IMR-90 (cell line): ENCODE results near the gene MTCP1. TPM values are rescaled to one million over a fixed set of nuclear protein-coding genes. Genes with fewer than 3 reads are reported as not detected.
A peak's percentile ranks its signal among the peaks of the same experiment; 100 is the strongest.

Experiments used
- ATAC-seq: fragments of 200-7000 bp; cut with Tn5 transposase; 2 replicates; pipeline ENCODE4 v1.9.1; 2020; ENCODE audit warnings: low read depth, mild to moderate bottlenecking, moderate library complexity
- Bru-seq: library from RNA; stranded (reverse); fragments of 400-500 nt; gene quantifications from one replicate; lab custom pipeline; 2021; lab: Mats Ljungman, UMichigan
- BruChase-seq, 2 experiments: library from RNA; stranded (reverse); fragments of 400-500 nt; gene quantifications; one replicate each; lab custom pipeline; 2021; lab: Mats Ljungman, UMichigan
- BruUV-seq: library from RNA; stranded (reverse); fragments of 400-500 nt; replicated peaks from 2 replicates; lab custom pipeline; 2021; lab: Mats Ljungman, UMichigan
- CTCF ChIA-PET: fragments of 300-600 bp; formaldehyde crosslinking; extraction: SDS; loops from one replicate; lab custom pipeline; 2021; ENCODE audit warnings: antibody characterized with exemption; lab: Yijun Ruan, JAX
- POLR2A ChIA-PET: fragments of 300-600 bp; sonication (Branson Sonifier 250); formaldehyde crosslinking; loops from one replicate; lab custom pipeline; 2022; ENCODE audit warnings: antibody characterized with exemption; ENCODE audit not compliant: unreplicated experiment; lab: Charles Lee
- DNase-seq: peaks from one replicate; pipeline ENCODE4 v3.0.0; 2013
- H2AFZ ChIP-seq: replicated peaks from 2 replicates; pipeline ENCODE3; 2013; ENCODE audit warnings: low read length, mild to moderate bottlenecking; ENCODE audit not compliant: poor library complexity
- H2AK5ac ChIP-seq: 2 replicates; pipeline ENCODE4 v1.6.1; 2013; ENCODE audit warnings: low read depth, low read length, inconsistent platforms
- H2AK9ac ChIP-seq: replicated peaks from 2 replicates; pipeline ENCODE3; 2013; ENCODE audit warnings: mild to moderate bottlenecking, low read depth, low read length, moderate library complexity; ENCODE audit not compliant: poor library complexity
- H2BK120ac ChIP-seq: 2 replicates; pipeline ENCODE4 v1.6.1; 2013; ENCODE audit warnings: low read depth, low read length, inconsistent platforms
- H2BK15ac ChIP-seq: 3 replicates; pipeline ENCODE4 v1.6.1; 2013; ENCODE audit warnings: low read depth, low read length, inconsistent platforms
- H2BK20ac ChIP-seq: 2 replicates; pipeline ENCODE4 v1.6.1; 2013; ENCODE audit warnings: low read depth, mild to moderate bottlenecking, inconsistent platforms, low read length, moderate library complexity
- H2BK5ac ChIP-seq: 2 replicates; pipeline ENCODE4 v1.6.1; 2013; ENCODE audit warnings: mild to moderate bottlenecking, low read depth, low read length, inconsistent platforms; ENCODE audit not compliant: poor library complexity, severe bottlenecking
- H3K14ac ChIP-seq: replicated peaks from 2 replicates; pipeline ENCODE4 v1.6.1; 2013; ENCODE audit warnings: low read depth, low read length, inconsistent platforms
- H3K18ac ChIP-seq: 2 replicates; pipeline ENCODE4 v1.6.1; 2013; ENCODE audit warnings: low read depth, low read length, control low read depth
- H3K23ac ChIP-seq: 2 replicates; pipeline ENCODE4 v1.6.1; 2013; ENCODE audit warnings: low read depth, low read length, inconsistent platforms
- H3K27ac ChIP-seq: 2 replicates; pipeline ENCODE4 v1.5.1; 2013; ENCODE audit warnings: mild to moderate bottlenecking, control low read depth, low read length; ENCODE audit not compliant: insufficient read depth
- H3K27me3 ChIP-seq: 2 replicates; pipeline ENCODE4 v1.6.1; 2013; ENCODE audit warnings: low read length; ENCODE audit not compliant: control insufficient read depth, insufficient read depth
- H3K36me3 ChIP-seq: 2 replicates; pipeline ENCODE4 v1.6.1; 2013; ENCODE audit warnings: low read length, mixed read lengths; ENCODE audit not compliant: control insufficient read depth, insufficient read depth
- H3K4ac ChIP-seq: 2 replicates; pipeline ENCODE4 v1.6.1; 2013; ENCODE audit warnings: low read depth, low read length, inconsistent platforms
- H3K4me1 ChIP-seq: 2 replicates; pipeline ENCODE4 v1.6.1; 2013; ENCODE audit warnings: low read length, mixed read lengths; ENCODE audit not compliant: control insufficient read depth, insufficient read depth
- H3K4me2 ChIP-seq: 2 replicates; pipeline ENCODE4 v1.6.1; 2013; ENCODE audit warnings: low read depth, mild to moderate bottlenecking, control low read depth, low read length, moderate library complexity
- H3K4me3 ChIP-seq: 2 replicates; pipeline ENCODE4 v1.5.1; 2013; ENCODE audit warnings: low read depth, mild to moderate bottlenecking, control low read depth, low read length, moderate library complexity; ENCODE audit not compliant: insufficient read depth
- H3K56ac ChIP-seq: 2 replicates; pipeline ENCODE4 v1.6.1; 2013; ENCODE audit warnings: low read length, inconsistent platforms; ENCODE audit not compliant: insufficient read depth; ENCODE audit errors: extremely low read depth
- H3K79me1 ChIP-seq, 2 experiments: 2 replicates each; pipeline ENCODE4 v1.6.1; 2013; ENCODE audit warnings: low read length in 2 of 2, inconsistent platforms in 1 of 2, low read depth in 1 of 2
- H3K9ac ChIP-seq: 2 replicates; pipeline ENCODE4 v1.6.1; 2013; ENCODE audit warnings: low read depth, low read length, control low read depth
- H3K9me1 ChIP-seq: 2 replicates; pipeline ENCODE4 v1.6.1; 2013; ENCODE audit warnings: low read length, inconsistent platforms; ENCODE audit not compliant: insufficient read depth
- H3K9me3 ChIP-seq: 2 replicates; pipeline ENCODE4 v1.6.1; 2013; ENCODE audit warnings: low read length; ENCODE audit not compliant: control insufficient read depth, insufficient read depth
- H4K20me1 ChIP-seq: 2 replicates; pipeline ENCODE4 v1.6.1; 2013; ENCODE audit warnings: low read length, inconsistent platforms; ENCODE audit not compliant: insufficient read depth
- H4K5ac ChIP-seq: 2 replicates; pipeline ENCODE4 v1.6.1; 2013; ENCODE audit warnings: mild to moderate bottlenecking, low read depth, low read length, control low read depth
- H4K8ac ChIP-seq, 2 experiments: 2 replicates each; pipeline ENCODE4 v1.6.1; 2013; ENCODE audit warnings: low read depth in 2 of 2, low read length in 2 of 2, control low read depth in 1 of 2, inconsistent platforms in 1 of 2
- H4K91ac ChIP-seq: 2 replicates; pipeline ENCODE4 v1.6.1; 2013; ENCODE audit warnings: low read depth, low read length, inconsistent platforms; ENCODE audit not compliant: insufficient read depth
- MAZ ChIP-seq: IDR thresholded peaks from 2 replicates; pipeline ENCODE4 v1.6.1; 2012; ENCODE audit warnings: low read depth, mild to moderate bottlenecking, low read length, improper control_type of control experiment, moderate library complexity, borderline replicate concordance
- POLR2A ChIP-seq: IDR thresholded peaks from 2 replicates; pipeline ENCODE4 v1.6.1; 2012; ENCODE audit warnings: mild to moderate bottlenecking, low read depth, low read length
- RFX5 ChIP-seq: IDR thresholded peaks from 2 replicates; pipeline ENCODE4 v1.8.0; 2012; ENCODE audit warnings: low read depth, mild to moderate bottlenecking, low read length, moderate library complexity
- WGBS, 2 experiments: methylation state at CpG; one replicate each; pipeline versions ENCODE4 v1.1.5 to v1.1.7; 2013; ENCODE audit warnings: missing lambda C conversion rate in 2 of 2; ENCODE audit not compliant: insufficient read length in 1 of 2; ENCODE audit errors: extremely low coverage in 2 of 2; 5-methylcytosine and 5-hydroxymethylcytosine counted together
- dilution Hi-C: fragments of 300-500 bp; cut with HindIII; formaldehyde crosslinking; loops from one replicate; pipeline ENCODE4 v1.14.3; 2018; ENCODE audit warnings: low sequenced_read_pairs; ENCODE audit not compliant: unreplicated experiment
- in situ Hi-C: fragments of 300-500 bp; cut with MboI; formaldehyde crosslinking; loops from 3 replicates; pipeline ENCODE4 v1.14.3; 2019; ENCODE audit warnings: low sequenced_read_pairs, inconsistent platforms, mixed read lengths
- intact Hi-C: fragments of 100-400 bp; cut with micrococcal nuclease; formaldehyde crosslinking; loops from 2 replicates; pipeline ENCODE4 v1.10.0; 2022
- long read RNA-seq: library from polyadenylated mRNA; unstranded; transcript quantifications from one replicate; pipeline ENCODE4 v2.0.0, GENCODE V29; 2021; ENCODE audit not compliant: unreplicated experiment
- polyA plus RNA-seq, 3 experiments: library from polyadenylated mRNA; depleted of rRNA; stranded (reverse); fragments of >200 nt; gene quantifications; 2 replicates each; pipeline ENCODE4 v1.2.3, GENCODE V29; 2012; ENCODE audit warnings: low replicate concordance in 1 of 3
- total RNA-seq: library from RNA; depleted of rRNA; stranded (reverse); fragments of >200 nt; gene quantifications from 2 replicates; pipeline ENCODE4 v1.2.3, GENCODE V29; 2012; rRNA removed

Gene MTCP1
- total RNA-seq (0.54 and 0.56 TPM in 2 replicates), polyA plus RNA-seq (2012; rRNA removed) (4.2 and 4.9 TPM in 2 replicates), Bru-seq, nascent RNA (percentile 9 among the genes with signal in this experiment), BruChase-seq, experiment 1, labeled RNA remaining after a 6-hour chase (percentile 3 among the genes with signal in this experiment), BruChase-seq, experiment 2, labeled RNA remaining after a 2-hour chase (percentile 9 among the genes with signal in this experiment)
- polyA plus RNA-seq (2012; cell fraction: cytosol; rRNA removed), result 0.52 and 0.55 TPM in 2 replicates
- 2.4 and 5.8 TPM in 2 replicates for polyA plus RNA-seq (2012; cell fraction: nucleus; rRNA removed; ENCODE audit: low replicate concordance)
- long read RNA-seq, partial matches to known transcripts, result 0 of 3 reads
- long read RNA-seq, other reads (novel, unspliced or antisense), result 2 of 3 reads

GRCh38 chrX:155070975-155071693 lies at the start of gene MTCP1, which contains the start of the genes BRCC3 and CMC4:
Gene MTCP1 (minus strand): TSS chrX:155071136. CDS start chrX:155066010, 5,126 bp downstream.
Gene BRCC3 (plus strand): TSS chrX:155071508. CDS start chrX:155071528, 20 bp downstream.
Gene CMC4 (minus strand): TSS chrX:155071136. CDS start chrX:155064023, 7,113 bp downstream.
- 0 out of 2 replicates have a peak within 1 kb of the TSS, but pooled peaks have one; percentile 14 for H3K18ac ChIP-seq
- TF ChIP-seq RFX5 (no peak), MAZ (peak; percentile 43; the same call in 1 of the 2 replicates), POLR2A (peak; percentile 86)
- H2BK5ac ChIP-seq, result peak within 1 kb of the TSS; percentile 67
- peak within 1 kb of the TSS; percentile 94 for H3K4me2 ChIP-seq
- peak within 1 kb of the TSS; percentile 55 to 94 for H4K8ac ChIP-seq
- dilution Hi-C loops, result no loop called here
- peak within 1 kb of the TSS; percentile 93 for H3K23ac ChIP-seq
- peak within 1 kb of the TSS; percentile 90 for H3K4ac ChIP-seq
- H2AK5ac ChIP-seq, result peak within 1 kb of the TSS; percentile 43
- intact Hi-C loops, result loop anchor here (2.0 to 5.0 kb wide), 2 partner anchors 44 to 89 kb away; partner anchors contain the start of gene FUNDC2
- H3K36me3 ChIP-seq, result peaks cover 2% of the 10 kb centered on the region; the same call in 1 of the 2 replicates
- BruUV-seq, result no TSS peak
- ATAC-seq (peak; percentile 95), DNase-seq (peak; percentile 79)
- H3K4me3 ChIP-seq, result peak within 1 kb of the TSS; percentile 59
- ChIA-PET CTCF (no interaction called here), POLR2A (no interaction called here)
- H2BK15ac ChIP-seq, result no peak within 1 kb of the TSS
- no peak within 1 kb of the TSS for H2BK20ac ChIP-seq
- 0 out of 2 replicates have a peak, but pooled peaks cover 2% of the 10 kb centered on the region for H3K9me3 ChIP-seq
- peaks cover 3% of the 10 kb centered on the region; the same call in 1 of the 2 replicates for H3K4me1 ChIP-seq
- no peaks in the 10 kb centered on the region for H3K9me1 ChIP-seq
- H3K27ac ChIP-seq, result peak within 1 kb of the TSS; percentile 87
- H3K79me1 ChIP-seq, result peaks cover 8 to 24% of the 10 kb centered on the region in 2 experiments; a peak in 3 of 4 replicates
- 27% methylated on average over 12 of the region's 81 CpGs; no CpG with 5 or more reads in 1 of the 2 experiments for WGBS, 2 experiments
- peak within 1 kb of the TSS; percentile 88 for H3K9ac ChIP-seq
- peak within 1 kb of the TSS; percentile 67 for H2AK9ac ChIP-seq
- H2AFZ ChIP-seq, result peak within 1 kb of the TSS; percentile 95
- in situ Hi-C loops, result no loop called here
- H2BK120ac ChIP-seq, result peak within 1 kb of the TSS; percentile 26; the same call in 1 of the 2 replicates
- peak within 1 kb of the TSS; percentile 52 for H4K91ac ChIP-seq
- no peaks in the 10 kb centered on the region for H3K27me3 ChIP-seq
- peak within 1 kb of the TSS; percentile 94 for H3K14ac ChIP-seq
- H3K56ac ChIP-seq, result peak within 1 kb of the TSS; percentile 52
- no peaks in the 10 kb centered on the region for H4K20me1 ChIP-seq
- H4K5ac ChIP-seq, result 0 out of 2 replicates have a peak within 1 kb of the TSS, but pooled peaks have one; percentile 13
